Measurements from ENCODE around the gene CEP128. TPM values are rescaled to one million over a fixed set of nuclear protein-coding genes. Genes with fewer than 3 reads are reported as not detected.

CEP128 gene
- total RNA-seq, 1 donor from 2014 or later, result 6.1 TPM

- Histone ChIP-seq H3K9me3 (no peaks in the 10 kb centered on the region), H3K4me1 (no peaks in the 10 kb centered on the region), H3K27me3 (no peaks in the 10 kb centered on the region), H3K27ac (no peak overlapping the region), H3K4me3 (no peak overlapping the region), H3K36me3 (no peaks in the 10 kb centered on the region)
- intact Hi-C loops (cut with DNase I), result no loop called here
- no peak for TF ChIP-seq CTCF (IDR thresholded peaks at IDR 0.05)
- DNase-seq (no peak), ATAC-seq (no peak)
Measured at GRCh38 chr14:80607430-80608190, 333.9 kb downstream of the CEP128 start.

GRCh38 chr14:80606347-80606772 is 335.2 kb downstream of the CEP128 start:
- Histone ChIP-seq H3K4me3 (no peak overlapping the region), H3K27me3 (no peaks in the 10 kb centered on the region), H3K9me3 (no peaks in the 10 kb centered on the region), H3K27ac (no peak overlapping the region), H3K4me1 (no peaks in the 10 kb centered on the region), H3K36me3 (no peaks in the 10 kb centered on the region)
- intact Hi-C loops (cut with DNase I), result no loop called here
- ATAC-seq, result no peak
- no peak for TF ChIP-seq CTCF (IDR thresholded peaks at IDR 0.05)
- DNase-seq, result no peak

GRCh38 chr14:80605536-80605935 is 336.0 kb downstream of the CEP128 start:
- ATAC-seq, result no peak

GRCh38 chr14:80602946-80603345 is 338.6 kb downstream of the CEP128 start:
- Histone ChIP-seq H3K4me1 (no peaks in the 10 kb centered on the region), H3K27ac (no peak overlapping the region), H3K36me3 (no peaks in the 10 kb centered on the region), H3K9me3 (no peaks in the 10 kb centered on the region), H3K4me3 (no peak overlapping the region), H3K27me3 (no peaks in the 10 kb centered on the region)
- TF ChIP-seq CTCF (IDR thresholded peaks at IDR 0.05), result no peak
- intact Hi-C loops (cut with DNase I), result no loop called here
- ATAC-seq, result no peak
- DNase-seq, result no peak

More at GRCh38 chr14:80605536-80605935, 336.0 kb downstream of the CEP128 start:
- no peaks in the 10 kb centered on the region for H3K27me3 ChIP-seq
- intact Hi-C loops (cut with DNase I), result no loop called here
- H3K4me3 ChIP-seq, result no peak overlapping the region
- no peak overlapping the region for H3K27ac ChIP-seq
- no peaks in the 10 kb centered on the region for H3K36me3 ChIP-seq
- H3K9me3 ChIP-seq, result no peaks in the 10 kb centered on the region
- no peak for DNase-seq
- H3K4me1 ChIP-seq, result no peaks in the 10 kb centered on the region
- TF ChIP-seq CTCF (IDR thresholded peaks at IDR 0.05), result no peak

GRCh38 chr14:80587096-80587724 is 354.3 kb downstream of the CEP128 start:
- Histone ChIP-seq H3K36me3 (no peaks in the 10 kb centered on the region), H3K9me3 (no peaks in the 10 kb centered on the region), H3K27me3 (no peaks in the 10 kb centered on the region), H3K27ac (no peak overlapping the region), H3K4me1 (no peaks in the 10 kb centered on the region), H3K4me3 (no peak overlapping the region)
- no peak for ATAC-seq
- peak; percentile 33 for TF ChIP-seq CTCF (IDR thresholded peaks at IDR 0.05)
- intact Hi-C loops (cut with DNase I), result no loop called here
- DNase-seq, result no peak

All from upper lobe of right lung (tissue), 1 donor.